ENCODE measurements around the gene SRR. TPM values are rescaled to one million over a fixed set of nuclear protein-coding genes. Genes with fewer than 3 reads are reported as not detected.
A peak's percentile ranks its signal among the peaks of the same experiment; 100 is the strongest.
"Not testable (repeated sequence)": the region's sequence is repeated elsewhere in the genome, so short reads cannot be mapped to it uniquely, and the experiment has no call there.

Gene SRR
- total RNA-seq, 1 experiment from 2014 or later: 11.8 TPM

- H3K4me1 ChIP-seq (ENCODE audit: control insufficient read depth, insufficient read depth, low read length): no peaks in the 10 kb centered on the region
- no peak for ATAC-seq
- ChIA-PET POLR2A (no interaction called here), CTCF (no interaction called here)
- no peaks in the 10 kb centered on the region for H3K27me3 ChIP-seq (ENCODE audit: control insufficient read depth, insufficient read depth, low read length)
- H3K27ac ChIP-seq (ENCODE audit: low read length): no peak overlapping the region
- intact Hi-C loops (cut with micrococcal nuclease; ENCODE audit: unreplicated experiment): no loop called here
- H3K36me3 ChIP-seq (ENCODE audit: control insufficient read depth, insufficient read depth, low read length): no peaks in the 10 kb centered on the region
- in situ Hi-C loops (cut with HindIII; ENCODE audit: low pct_unique_long_range_greater_than_20kb, low sequenced_read_pairs): no loop called here
- no TSS peak for BruUV-seq (replicated peaks)
- no peaks in the 10 kb centered on the region for H3K9me3 ChIP-seq (ENCODE audit: control insufficient read depth, insufficient read depth, low read depth, low read length)
- no peak for DNase-seq (ENCODE audit: low read depth, low spot score)
- no peak overlapping the region for H3K4me3 ChIP-seq (ENCODE audit: low read depth in 2 of 2, low read length in 2 of 2)
- TF ChIP-seq TCF7L2 (IDR thresholded peaks at IDR 0.05; ENCODE audit: low read depth, low read length): no peak
- no peak for TF ChIP-seq CTCF (IDR thresholded peaks at IDR 0.05)
- TF ChIP-seq REST (IDR thresholded peaks at IDR 0.05; ENCODE audit: insufficient read depth in 1 of 2, low read depth in 2 of 2, low read length in 1 of 2): no peak
- TF ChIP-seq SIN3A (IDR thresholded peaks at IDR 0.05; ENCODE audit: borderline replicate concordance, insufficient read depth, low read depth, low read length): no peak
- TF ChIP-seq POLR2AphosphoS5 (IDR thresholded peaks at IDR 0.05; ENCODE audit: low read depth, low read length): no peak
These were observed 9.0 kb downstream of the SRR start for GRCh38 chr17:2312736-2313135.

GRCh38 chr17:2316916-2317205 is 13.1 kb downstream of the SRR start:
- BruUV-seq (replicated peaks); DNase-seq (ENCODE audit: low read depth, low spot score); H3K4me1 ChIP-seq (ENCODE audit: control insufficient read depth, insufficient read depth, low read length); H3K27ac ChIP-seq (ENCODE audit: low read length); H3K9me3 ChIP-seq (ENCODE audit: control insufficient read depth, insufficient read depth, low read depth, low read length); H3K36me3 ChIP-seq (ENCODE audit: control insufficient read depth, insufficient read depth, low read length); intact Hi-C loops (cut with micrococcal nuclease; ENCODE audit: unreplicated experiment); H3K27me3 ChIP-seq (ENCODE audit: control insufficient read depth, insufficient read depth, low read length); in situ Hi-C loops (cut with HindIII; ENCODE audit: low pct_unique_long_range_greater_than_20kb, low sequenced_read_pairs): not testable (repeated sequence)
- peak; percentile 59 for ATAC-seq
- H3K4me3 ChIP-seq (ENCODE audit: low read depth in 2 of 2, low read length in 2 of 2): peak overlapping the region; percentile 32 to 52
- ChIA-PET CTCF (interaction anchor here (0.6 to 1.0 kb wide), 2 partner anchors 34 to 66 kb away, joined by 3 to 12 read pairs; no protein-coding TSS in a partner anchor), POLR2A (interaction anchor here (0.6 kb wide), 1 partner anchor 111 kb away, joined by 4 read pairs; no protein-coding TSS in a partner anchor)

- Histone ChIP-seq H3K27ac (ENCODE audit: low read length) (no peak overlapping the region), H3K4me1 (ENCODE audit: control insufficient read depth, insufficient read depth, low read length) (no peaks in the 10 kb centered on the region), H3K9me3 (ENCODE audit: control insufficient read depth, insufficient read depth, low read depth, low read length) (no peaks in the 10 kb centered on the region), H3K36me3 (ENCODE audit: control insufficient read depth, insufficient read depth, low read length) (no peaks in the 10 kb centered on the region), H3K4me3 (ENCODE audit: low read depth in 2 of 2, low read length in 2 of 2) (peak overlapping the region; percentile 32 to 52; a peak in 3 of 4 replicates), H3K27me3 (ENCODE audit: control insufficient read depth, insufficient read depth, low read length) (no peaks in the 10 kb centered on the region)
- ChIA-PET CTCF (interaction anchor here (1.0 kb wide), 1 partner anchor 65 kb away, joined by 3 read pairs; no protein-coding TSS in a partner anchor), POLR2A (no interaction called here)
- TF ChIP-seq CTCF (IDR thresholded peaks at IDR 0.05) (no peak), REST (IDR thresholded peaks at IDR 0.05; ENCODE audit: insufficient read depth in 1 of 2, low read depth in 2 of 2, low read length in 1 of 2) (no peak), SIN3A (IDR thresholded peaks at IDR 0.05; ENCODE audit: borderline replicate concordance, insufficient read depth, low read depth, low read length) (no peak), POLR2AphosphoS5 (IDR thresholded peaks at IDR 0.05; ENCODE audit: low read depth, low read length) (no peak), TCF7L2 (IDR thresholded peaks at IDR 0.05; ENCODE audit: low read depth, low read length) (no peak)
- no peak for ATAC-seq
- no TSS peak for BruUV-seq (replicated peaks)
- in situ Hi-C loops (cut with HindIII; ENCODE audit: low pct_unique_long_range_greater_than_20kb, low sequenced_read_pairs) (no loop called here), intact Hi-C loops (cut with micrococcal nuclease; ENCODE audit: unreplicated experiment) (no loop called here)
- DNase-seq (ENCODE audit: low read depth, low spot score): no peak
These were observed 14.0 kb downstream of the SRR start for GRCh38 chr17:2317796-2318195.
